Nephron progenitor cell (in vitro differentiated cells): ENCODE measurements around the gene CCL8.

ENCODE experiments used
- DNase-seq: peaks from one replicate; pipeline ENCODE4 v3.0.0; 2021
- H3K27ac Mint-ChIP-seq: 2 replicates; pipeline ENCODE4 v1.8.0; 2021; ENCODE audit warnings: mild to moderate bottlenecking, moderate library complexity, mixed read lengths
- H3K27me3 Mint-ChIP-seq: 2 replicates; pipeline ENCODE4 v1.8.0; 2021; ENCODE audit warnings: mild to moderate bottlenecking, low read depth, mixed read lengths; ENCODE audit not compliant: poor library complexity
- H3K36me3 Mint-ChIP-seq: 2 replicates; pipeline ENCODE4 v1.8.0; 2021; ENCODE audit warnings: low read depth, mixed read lengths
- H3K4me1 Mint-ChIP-seq: 2 replicates; pipeline ENCODE4 v1.8.0; 2021; ENCODE audit warnings: mixed read lengths
- H3K4me3 Mint-ChIP-seq: 2 replicates; pipeline ENCODE4 v1.8.0; 2021; ENCODE audit warnings: mild to moderate bottlenecking, moderate library complexity, mixed read lengths
- H3K9me3 Mint-ChIP-seq: 2 replicates; pipeline ENCODE4 v1.8.0; 2021; ENCODE audit warnings: mild to moderate bottlenecking, moderate library complexity, mixed read lengths
- TF ChIP-seq, protein P1 (sequence below): fragments of 200-600 bp; sonication (generic); IDR thresholded peaks from 2 replicates; pipeline ENCODE4 v1.5.0; 2021; ENCODE audit warnings: antibody characterized with exemption

The CCL8 gene

DNA sequence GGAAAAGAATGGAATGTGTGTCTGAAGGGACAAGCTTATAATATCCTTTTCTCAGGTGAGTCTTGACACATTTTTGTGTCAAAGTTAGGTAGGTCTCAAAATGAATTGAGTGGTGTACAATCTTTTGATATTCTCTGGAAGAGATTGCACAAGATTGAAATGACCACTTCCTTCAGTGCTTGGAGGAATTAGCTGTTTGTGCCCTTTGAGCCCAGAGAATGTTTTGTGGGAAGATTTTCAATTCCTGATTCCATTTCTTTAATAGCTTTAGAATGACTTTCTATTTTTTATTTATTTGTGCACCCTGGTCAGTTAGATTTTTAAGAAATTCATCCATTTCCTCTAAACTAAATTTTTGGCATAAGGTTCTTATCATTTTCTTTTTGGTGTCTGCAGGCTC, 35.4 kb downstream of the CCL8 start:
- TF ChIP-seq, protein P1, sequence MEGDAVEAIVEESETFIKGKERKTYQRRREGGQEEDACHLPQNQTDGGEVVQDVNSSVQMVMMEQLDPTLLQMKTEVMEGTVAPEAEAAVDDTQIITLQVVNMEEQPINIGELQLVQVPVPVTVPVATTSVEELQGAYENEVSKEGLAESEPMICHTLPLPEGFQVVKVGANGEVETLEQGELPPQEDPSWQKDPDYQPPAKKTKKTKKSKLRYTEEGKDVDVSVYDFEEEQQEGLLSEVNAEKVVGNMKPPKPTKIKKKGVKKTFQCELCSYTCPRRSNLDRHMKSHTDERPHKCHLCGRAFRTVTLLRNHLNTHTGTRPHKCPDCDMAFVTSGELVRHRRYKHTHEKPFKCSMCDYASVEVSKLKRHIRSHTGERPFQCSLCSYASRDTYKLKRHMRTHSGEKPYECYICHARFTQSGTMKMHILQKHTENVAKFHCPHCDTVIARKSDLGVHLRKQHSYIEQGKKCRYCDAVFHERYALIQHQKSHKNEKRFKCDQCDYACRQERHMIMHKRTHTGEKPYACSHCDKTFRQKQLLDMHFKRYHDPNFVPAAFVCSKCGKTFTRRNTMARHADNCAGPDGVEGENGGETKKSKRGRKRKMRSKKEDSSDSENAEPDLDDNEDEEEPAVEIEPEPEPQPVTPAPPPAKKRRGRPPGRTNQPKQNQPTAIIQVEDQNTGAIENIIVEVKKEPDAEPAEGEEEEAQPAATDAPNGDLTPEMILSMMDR: no peak
- Mint-ChIP-seq H3K27me3 (no peaks in the 10 kb centered on the region), H3K36me3 (no peaks in the 10 kb centered on the region), H3K4me1 (no peaks in the 10 kb centered on the region), H3K27ac (peak overlapping the region; percentile 55), H3K9me3 (peaks cover 7% of the 10 kb centered on the region), H3K4me3 (no peak overlapping the region)
- no peak for DNase-seq

GRCh38 chr17:34356194-34356593, 37.0 kb downstream of the CCL8 start, which contains the start of gene CCL13:
CCL13 (plus strand) TSS chr17:34356480; CDS start chr17:34356527, 47 bp downstream.
- Mint-ChIP-seq H3K9me3 (peaks cover 7% of the 10 kb centered on the region), H3K36me3 (no peaks in the 10 kb centered on the region), H3K27ac (no peak within 1 kb of the TSS), H3K4me1 (no peaks in the 10 kb centered on the region), H3K4me3 (no peak within 1 kb of the TSS), H3K27me3 (no peaks in the 10 kb centered on the region)
- DNase-seq: no peak
- TF ChIP-seq, protein P1: no peak

- no peak for DNase-seq
- H3K36me3 Mint-ChIP-seq: no peaks in the 10 kb centered on the region
- TF ChIP-seq, protein P1: no peak
- no peak overlapping the region for H3K4me3 Mint-ChIP-seq
- H3K4me1 Mint-ChIP-seq: no peaks in the 10 kb centered on the region
- no peak overlapping the region for H3K27ac Mint-ChIP-seq
- H3K27me3 Mint-ChIP-seq: peaks cover 7% of the 10 kb centered on the region
- peaks cover 7% of the 10 kb centered on the region for H3K9me3 Mint-ChIP-seq
These were observed 38.2 kb downstream of the CCL8 start for GRCh38 chr17:34357398-34357797.

DNA sequence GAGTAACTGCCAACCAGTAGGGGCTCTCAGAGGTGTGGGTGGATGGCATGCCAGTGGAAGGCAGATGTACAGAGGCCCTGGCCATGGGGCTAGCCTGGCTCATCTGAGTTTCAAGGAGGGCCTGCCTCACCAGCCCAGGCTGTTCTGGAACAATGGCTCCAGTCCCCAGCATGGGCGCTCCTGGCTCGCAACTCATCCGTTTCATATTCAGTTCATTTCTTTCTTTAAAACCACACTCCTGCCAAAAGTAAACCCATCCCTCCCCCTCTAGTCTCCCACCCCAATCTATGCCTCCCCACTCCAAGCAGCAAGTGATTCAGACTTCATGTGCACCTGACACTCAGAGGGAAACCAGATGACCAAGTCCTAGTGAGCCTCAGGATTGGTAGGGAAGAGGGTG, 39.4 kb downstream of the CCL8 start:
- no peaks in the 10 kb centered on the region for H3K4me1 Mint-ChIP-seq
- TF ChIP-seq, protein P1: no peak
- peaks cover 16% of the 10 kb centered on the region for H3K27me3 Mint-ChIP-seq
- no peaks in the 10 kb centered on the region for H3K36me3 Mint-ChIP-seq
- peaks cover 5% of the 10 kb centered on the region for H3K9me3 Mint-ChIP-seq
- H3K4me3 Mint-ChIP-seq: no peak overlapping the region
- no peak overlapping the region for H3K27ac Mint-ChIP-seq
- DNase-seq: no peak

DNA sequence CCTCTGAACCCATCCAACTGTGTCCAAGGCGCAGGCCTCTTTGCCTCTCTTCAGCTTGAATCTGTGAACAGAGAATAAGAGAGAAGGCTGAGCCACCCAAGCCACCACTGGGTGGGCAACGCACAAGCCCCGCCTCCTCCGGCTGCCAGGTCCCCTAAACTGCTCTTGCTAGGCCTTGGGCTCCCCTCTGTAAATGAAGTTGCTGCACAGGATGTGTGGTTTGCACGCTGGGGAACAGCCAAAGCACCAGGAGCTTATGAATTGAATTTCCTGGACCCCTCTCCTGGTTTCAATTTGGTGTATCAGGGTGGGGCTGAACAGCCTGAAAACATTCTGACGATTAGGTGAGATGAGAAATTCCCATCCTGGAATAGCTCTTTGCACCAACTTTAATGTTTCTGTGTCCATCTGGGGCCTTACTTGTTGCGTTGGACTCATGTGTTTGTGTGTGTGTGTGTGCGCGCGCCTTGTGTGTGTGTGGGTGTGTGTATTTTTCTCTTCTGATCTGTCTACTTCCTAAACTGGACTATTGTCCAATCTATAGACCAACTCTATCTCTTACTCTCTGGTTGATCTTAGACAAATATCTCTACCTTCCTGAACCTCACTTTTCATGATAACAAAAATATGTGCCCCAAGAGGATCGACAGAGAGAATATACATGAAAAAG, 41.5 kb downstream of the CCL8 start:
- no peak for DNase-seq
- Mint-ChIP-seq H3K4me1 (no peaks in the 10 kb centered on the region), H3K4me3 (no peak overlapping the region), H3K36me3 (no peaks in the 10 kb centered on the region), H3K9me3 (no peaks in the 10 kb centered on the region), H3K27me3 (peaks cover 16% of the 10 kb centered on the region), H3K27ac (no peak overlapping the region)
- TF ChIP-seq, protein P1: no peak

DNA sequence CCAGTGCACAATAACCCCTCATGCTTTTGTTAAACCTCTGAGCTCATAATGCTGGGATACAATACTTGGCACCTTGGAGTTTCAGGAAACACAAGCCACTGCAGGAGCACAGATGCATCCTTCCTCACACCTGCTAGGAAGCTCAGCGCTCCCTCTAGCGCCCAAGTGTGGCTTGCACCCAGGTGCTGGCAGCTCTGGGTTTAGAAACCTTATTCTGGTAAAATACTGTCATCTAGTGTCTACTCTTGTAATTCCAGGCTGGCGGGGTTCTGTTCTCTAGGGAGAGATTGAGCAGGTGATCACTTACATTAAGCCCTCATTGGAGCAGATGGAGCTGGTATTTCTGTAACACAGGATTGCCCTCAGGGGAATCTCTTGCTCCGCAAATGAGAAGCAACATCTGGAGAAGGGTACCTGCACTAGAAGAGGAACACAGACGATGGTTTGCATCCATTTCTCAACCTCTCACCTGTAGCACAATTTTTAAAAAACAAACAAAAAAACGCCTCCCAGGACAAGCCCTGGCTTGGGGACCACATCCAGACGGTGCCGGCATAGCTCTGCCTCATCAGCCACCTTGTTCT, 42.3 kb downstream of the CCL8 start:
- Mint-ChIP-seq H3K36me3 (no peaks in the 10 kb centered on the region), H3K4me1 (no peaks in the 10 kb centered on the region), H3K27me3 (peaks cover 19% of the 10 kb centered on the region), H3K9me3 (no peaks in the 10 kb centered on the region), H3K4me3 (no peak overlapping the region), H3K27ac (no peak overlapping the region)
- DNase-seq: peak; percentile 89
- TF ChIP-seq, protein P1: peak; percentile 99
